ENCODE data around the gene RAB2B.

Gene RAB2B

GRCh38 chr14:21476925-21477681, at the start of gene RAB2B, which contains the start of gene TOX4:
RAB2B (minus strand) TSS chr14:21476959; CDS start chr14:21476872, 87 bp downstream.
TOX4 (plus strand) TSS chr14:21477195; CDS start chr14:21477279, 84 bp downstream.
- DNase-seq (ENCODE audit: low read depth in 2 of 2) = peak; percentile 90 to 91

GRCh38 chr14:21525962-21526671, 49.4 kb upstream of the RAB2B start, which contains the start of gene SALL2:
SALL2 (minus strand) TSS chr14:21526346; CDS start chr14:21526127, 219 bp downstream.
- peak; percentile 47 to 57 for DNase-seq (ENCODE audit: low read depth in 2 of 2)

GRCh38 chr14:21525571-21525961, 48.8 kb upstream of the RAB2B start:
- DNase-seq (ENCODE audit: low read depth in 2 of 2) = no peak

DNA sequence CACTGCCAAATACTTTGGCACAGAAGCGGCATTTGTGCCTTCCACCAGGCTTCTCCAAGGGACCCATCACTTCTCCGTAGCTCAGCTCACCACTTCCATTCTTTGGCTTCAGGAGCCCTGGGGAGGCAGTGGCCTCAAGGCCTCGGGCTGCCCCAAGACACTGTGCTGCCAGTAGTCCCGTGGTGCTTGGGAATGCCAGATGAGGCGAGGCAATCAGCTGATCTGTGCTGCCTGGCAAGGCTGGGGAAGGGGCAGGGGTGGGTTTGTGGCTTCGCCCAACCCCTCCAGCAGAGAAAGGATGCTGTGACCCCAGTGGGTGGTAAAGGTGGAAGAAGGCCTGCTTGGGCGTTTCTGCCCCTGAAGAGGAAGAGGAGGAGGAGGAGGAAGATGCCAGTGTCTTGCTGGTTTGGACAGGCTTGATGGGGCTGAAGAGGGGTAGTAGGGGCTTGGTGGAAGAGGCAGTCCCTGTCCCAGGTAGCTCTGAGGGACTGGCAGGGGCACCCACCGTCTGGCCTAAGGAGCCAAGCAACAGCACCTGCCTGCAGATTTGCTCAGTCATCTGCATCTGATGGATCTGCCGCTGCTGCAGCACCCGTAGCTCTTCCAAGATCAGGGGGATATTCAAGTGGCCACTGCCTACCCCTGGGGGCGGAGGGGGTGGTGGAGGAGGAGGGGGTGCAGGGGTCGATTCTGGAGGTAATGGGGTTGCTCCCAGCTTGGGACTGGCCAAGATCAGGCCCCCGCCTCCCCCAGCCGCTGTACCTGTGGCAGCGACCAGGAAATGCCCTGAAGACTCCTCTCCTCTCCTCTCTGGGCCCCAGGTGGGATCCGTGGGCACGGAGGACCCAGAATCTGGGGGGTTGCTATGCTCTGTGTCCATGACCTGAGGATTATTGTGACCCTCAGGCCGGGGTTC, 48.1 kb upstream of the RAB2B start:
- DNase-seq (ENCODE audit: low read depth in 2 of 2) = no peak

GRCh38 chr14:21523203-21523602, 46.4 kb upstream of the RAB2B start:
- DNase-seq (ENCODE audit: low read depth in 2 of 2) = no peak

DNA sequence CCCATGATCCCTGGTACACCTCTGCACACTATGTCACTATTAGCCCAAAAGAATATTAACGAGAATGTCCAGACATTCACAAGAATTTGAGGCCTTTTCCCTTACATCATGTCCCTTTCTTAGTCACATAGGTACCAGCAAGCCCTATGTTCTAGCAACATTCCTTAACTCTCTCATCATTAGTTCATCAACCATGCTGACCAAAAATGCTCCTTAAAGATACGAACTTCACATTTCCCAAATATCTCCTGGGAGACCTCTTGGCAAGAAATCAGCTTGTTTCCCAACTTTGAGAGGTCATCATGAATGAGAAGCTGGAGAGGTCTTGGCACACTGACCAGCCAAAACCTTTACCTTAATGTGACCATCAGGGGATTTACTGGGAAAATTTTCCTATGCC, 44.7 kb upstream of the RAB2B start:
- DNase-seq (ENCODE audit: low read depth in 2 of 2) = no peak

DNA sequence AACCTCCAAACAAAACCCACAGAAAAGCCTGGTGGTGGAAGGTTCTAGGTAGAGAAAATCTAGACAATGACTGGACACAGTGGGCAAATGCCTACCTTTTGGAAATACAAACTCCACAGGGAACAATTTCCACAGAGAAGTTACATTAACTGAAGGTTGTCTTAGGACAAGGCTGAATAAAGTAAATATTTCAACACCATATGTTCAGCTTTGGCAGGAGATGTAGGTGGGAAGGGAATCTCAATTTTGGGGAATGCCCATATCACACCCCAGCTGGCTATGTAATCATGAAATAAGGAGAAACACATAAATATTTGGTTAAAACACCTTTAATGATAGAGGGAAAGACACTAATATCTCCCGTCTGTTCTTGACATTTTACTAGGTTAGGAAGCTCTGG, 44.0 kb upstream of the RAB2B start:
- DNase-seq (ENCODE audit: low read depth in 2 of 2) = no peak

DNA sequence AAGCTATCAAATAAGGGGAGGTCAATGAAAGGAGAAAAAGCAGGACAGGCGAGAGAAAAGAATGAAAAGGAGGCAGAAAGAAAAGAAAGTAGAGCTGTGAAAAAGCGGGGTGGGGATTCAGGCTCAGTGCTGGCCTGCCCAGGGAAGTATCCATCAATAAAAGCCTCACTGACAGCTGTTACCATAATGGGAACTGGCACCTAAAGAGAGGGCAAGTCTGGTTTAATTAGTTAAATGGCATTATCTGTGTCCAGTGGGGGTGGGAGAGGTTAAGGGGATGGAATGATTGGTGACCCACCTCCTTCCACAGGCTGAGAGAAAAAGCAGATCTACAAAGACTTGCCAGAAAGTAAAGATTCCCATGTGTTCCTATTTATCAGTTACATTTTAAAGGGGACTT, 42.0 kb upstream of the RAB2B start:
- DNase-seq (ENCODE audit: low read depth in 2 of 2) = no peak

DNA sequence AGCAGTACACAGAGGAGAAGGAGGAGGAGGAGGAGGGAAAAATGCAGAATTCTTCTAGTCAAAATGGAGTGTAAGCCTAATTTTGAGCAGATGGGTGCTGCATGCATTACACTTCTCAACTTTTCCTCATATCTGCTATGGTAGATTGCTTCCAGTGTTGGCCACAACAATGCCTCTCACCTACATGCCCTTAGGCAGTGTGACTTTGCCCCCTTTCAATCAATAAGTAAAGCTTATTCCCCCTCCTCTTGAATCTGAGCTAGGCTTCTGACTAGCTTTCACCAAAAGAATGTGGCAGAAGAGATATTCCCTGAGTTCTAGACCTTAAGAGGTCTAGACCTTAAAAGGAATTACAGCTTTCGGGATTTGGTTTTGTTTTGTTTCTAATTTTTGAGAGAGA, 37.6 kb upstream of the RAB2B start:
- DNase-seq (ENCODE audit: low read depth in 2 of 2) = no peak

DNA sequence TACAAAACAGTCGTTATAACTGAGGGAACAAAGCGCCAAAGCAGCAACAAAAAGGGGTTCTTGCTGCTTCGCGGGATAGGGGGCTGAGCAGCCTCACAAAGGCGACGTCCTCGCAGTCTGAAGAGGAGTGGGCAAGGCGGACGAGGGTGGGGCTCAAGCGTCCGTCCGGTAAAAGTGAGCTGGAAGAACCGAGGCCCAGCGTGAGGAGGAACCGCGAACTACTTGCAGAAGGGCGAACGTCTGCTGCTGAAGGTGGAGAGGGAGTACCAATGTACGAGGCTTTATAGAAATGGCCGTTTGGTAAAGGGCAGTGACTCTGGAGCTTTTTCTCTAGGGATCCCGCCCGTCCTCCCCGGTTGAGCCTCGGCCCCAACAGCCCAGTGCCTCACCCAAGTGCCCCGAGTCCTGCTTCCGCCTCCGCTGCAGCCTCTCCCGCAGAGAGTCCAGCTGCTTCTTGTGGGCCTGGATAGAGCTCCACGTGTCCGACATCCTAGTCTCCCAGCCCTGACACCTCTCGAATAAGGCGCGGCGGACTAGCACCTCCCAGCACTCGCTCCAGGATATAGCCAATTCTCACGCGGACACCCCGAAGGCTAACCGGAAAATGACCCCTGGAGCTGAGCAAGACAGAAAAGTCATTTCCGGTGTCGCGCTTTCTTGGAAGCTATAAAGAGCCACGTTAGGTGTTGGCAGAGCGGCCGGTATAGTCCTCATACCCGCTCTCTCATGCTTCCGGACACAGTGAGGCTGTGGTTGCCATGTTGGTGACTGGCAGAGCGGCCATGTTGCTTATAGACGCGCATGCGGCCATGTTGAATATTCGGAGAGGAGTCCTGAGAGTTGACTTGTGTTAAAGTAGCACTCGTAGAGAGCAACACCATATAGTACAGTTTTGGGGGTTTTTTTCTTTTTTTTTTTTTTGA, 34.2 kb upstream of the RAB2B start, which contains the start of gene METTL3:
TSS of gene METTL3 (minus strand) at position 606 of the 923 bp plus-strand sequence. CDS start at position 489, 117 bp downstream.
- peak; percentile 86 for DNase-seq (ENCODE audit: low read depth in 2 of 2)

GRCh38 chr14:21509432-21510143, 32.8 kb upstream of the RAB2B start:
- DNase-seq (ENCODE audit: low read depth in 2 of 2) = no peak

DNA sequence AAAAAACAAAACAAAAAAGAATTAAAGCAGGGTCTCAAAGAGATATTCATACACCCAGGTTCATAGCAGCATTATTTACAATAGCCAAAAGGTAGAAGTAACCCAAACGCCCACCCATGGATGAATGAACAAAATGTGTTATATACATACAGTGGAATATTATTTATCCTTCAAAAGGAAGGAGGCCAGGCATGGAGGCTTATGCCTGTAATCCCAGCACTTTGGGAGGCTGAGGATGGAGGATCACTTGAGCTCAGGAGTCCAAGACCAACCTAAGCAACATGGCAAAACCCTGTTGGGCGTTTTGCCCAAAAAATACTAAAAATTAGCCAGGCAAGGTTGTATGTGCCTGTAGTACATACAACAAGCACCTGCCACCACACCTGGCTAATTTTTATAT, 29.8 kb upstream of the RAB2B start:
- no peak for DNase-seq (ENCODE audit: low read depth in 2 of 2)

GRCh38 chr14:21505012-21505553, 28.3 kb upstream of the RAB2B start:
- DNase-seq (ENCODE audit: low read depth in 2 of 2) = no peak

GRCh38 chr14:21503376-21503775, 26.6 kb upstream of the RAB2B start:
- no peak for DNase-seq (ENCODE audit: low read depth in 2 of 2)

DNA sequence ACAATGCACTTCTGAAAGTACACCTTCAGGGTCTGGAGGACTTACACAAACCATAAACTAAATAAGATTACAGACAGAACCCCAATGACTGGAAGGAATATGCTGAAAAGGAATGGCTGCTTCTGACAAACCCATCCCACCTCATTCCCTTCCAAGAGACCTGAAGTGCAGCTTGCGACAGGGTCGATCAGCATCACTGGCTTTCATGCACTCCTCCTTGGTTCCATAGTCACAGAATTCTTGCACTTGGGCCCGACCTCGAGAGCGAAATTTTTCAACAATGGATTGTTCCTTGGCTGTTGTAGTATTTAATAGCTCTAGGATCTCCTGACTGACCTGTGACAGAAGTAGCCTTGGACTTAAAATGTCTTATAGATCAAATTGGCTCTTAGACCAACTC, 24.8 kb upstream of the RAB2B start:
- DNase-seq (ENCODE audit: low read depth in 2 of 2) = no peak

DNA sequence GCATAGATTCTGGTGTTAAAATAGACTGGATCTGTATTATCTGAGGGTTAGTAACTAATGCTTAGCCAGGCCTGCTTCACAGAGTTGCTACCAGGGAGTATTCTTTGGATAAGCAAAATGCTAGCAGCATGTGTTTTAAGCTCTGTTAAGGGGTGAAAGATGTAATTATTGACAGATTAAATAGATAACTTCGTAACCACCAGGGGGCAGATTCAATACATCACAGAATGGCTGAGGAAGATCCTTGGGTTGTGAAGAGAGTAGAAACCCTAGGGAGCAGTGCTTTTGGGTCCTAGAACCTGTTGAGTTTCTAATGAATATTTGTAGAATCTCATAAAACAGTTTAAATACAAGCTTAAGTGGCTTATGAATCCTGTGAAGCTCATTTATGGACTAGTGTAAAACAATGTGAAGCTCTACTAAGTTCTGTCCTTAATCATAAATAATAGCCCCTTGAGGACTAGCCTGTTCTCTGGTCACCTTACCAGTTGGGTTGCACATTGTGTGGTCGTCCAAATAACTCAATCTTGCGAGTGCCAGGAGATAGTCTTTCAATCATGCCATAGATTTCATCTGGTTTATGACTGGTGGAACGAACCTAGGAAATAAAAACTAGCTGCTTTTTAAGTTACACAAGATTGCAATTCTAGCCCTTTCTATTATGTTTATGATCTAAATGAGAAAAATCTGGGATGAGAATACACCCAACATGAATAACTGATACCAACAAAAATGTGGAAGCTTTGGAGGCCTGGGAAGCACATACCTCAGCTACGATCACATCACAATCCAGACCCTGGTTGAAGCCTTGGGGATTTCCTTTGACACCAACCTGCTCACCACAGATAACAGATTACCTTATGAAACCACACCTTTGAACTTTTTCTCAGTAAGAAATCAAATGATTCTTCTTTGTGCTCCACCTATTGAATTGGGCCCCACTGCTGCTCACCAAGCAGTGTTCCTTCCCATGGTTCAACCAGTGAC, 22.1 kb upstream of the RAB2B start:
- DNase-seq (ENCODE audit: low read depth in 2 of 2) = no peak

DNA sequence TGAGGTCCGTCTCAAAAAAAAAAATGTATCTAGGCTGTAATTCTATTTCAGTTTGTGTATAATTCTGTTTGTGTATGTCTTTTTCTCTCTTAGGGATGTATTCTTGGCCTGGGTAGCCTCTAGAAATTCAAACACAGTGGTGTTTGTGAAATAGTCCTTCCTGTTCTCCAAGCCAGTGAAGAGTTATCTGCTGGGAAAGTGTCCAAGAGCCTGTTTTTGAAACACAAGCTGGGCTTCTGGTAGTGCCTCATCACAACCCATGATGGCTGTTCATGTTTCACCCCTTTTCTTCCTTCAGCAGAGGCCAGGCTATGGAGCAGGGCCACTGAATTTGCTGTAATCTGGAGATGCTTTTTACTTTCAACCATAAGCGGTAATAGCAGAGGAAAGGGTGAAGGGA, 19.7 kb upstream of the RAB2B start:
- no peak for DNase-seq (ENCODE audit: low read depth in 2 of 2)

DNA sequence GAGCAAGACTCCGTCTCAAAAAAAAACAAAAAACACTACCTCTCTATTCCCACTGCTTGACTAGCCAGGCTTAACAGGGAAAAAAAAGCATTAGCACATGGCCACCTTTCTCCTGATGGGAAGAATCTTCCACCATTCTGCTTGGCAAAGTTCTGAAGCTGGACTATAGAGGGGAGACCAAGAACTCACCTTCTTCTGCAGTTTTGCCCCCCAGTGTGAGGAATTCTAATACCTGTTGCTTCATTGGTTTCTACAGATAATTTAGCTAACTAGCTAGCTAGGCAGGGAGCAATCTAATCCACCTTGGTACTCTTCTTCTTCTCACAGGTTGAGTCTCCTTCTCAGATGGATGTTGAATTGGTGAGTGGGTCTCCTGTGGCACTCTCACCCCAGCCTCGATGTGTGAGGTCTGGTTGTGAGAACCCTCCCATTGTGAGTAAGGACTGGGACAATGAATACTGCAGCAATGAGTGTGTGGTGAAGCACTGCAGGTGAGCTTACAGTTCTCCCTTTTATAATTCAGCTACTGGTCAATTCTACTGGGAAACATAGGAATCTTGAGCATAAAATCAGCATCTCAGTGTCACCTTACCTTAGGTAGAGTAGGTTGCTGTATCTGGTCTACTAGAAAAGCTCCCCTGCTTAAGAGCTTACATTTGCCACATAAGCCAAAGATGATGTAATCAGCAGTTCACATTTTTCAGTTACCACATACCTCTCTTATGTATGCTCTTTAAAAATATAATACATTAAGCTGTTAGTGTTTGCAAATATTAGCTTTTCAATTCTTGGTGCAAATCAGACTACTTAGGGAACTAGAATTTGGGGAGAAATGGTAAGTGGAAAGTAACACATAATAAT, 18.4 kb upstream of the RAB2B start:
- no peak for DNase-seq (ENCODE audit: low read depth in 2 of 2)
